HCT116 (cell line): Measurements from ENCODE around the gene SMIM12. TPM values are rescaled to one million over a fixed set of nuclear protein-coding genes. Genes with fewer than 3 reads are reported as not detected.

Experiments
- ATAC-seq: fragments of 200-7000 bp; cut with Tn5 transposase; 2 replicates; pipeline ENCODE4 v1.9.1; 2020; ENCODE audit warnings: mild to moderate bottlenecking, moderate library complexity
- BruUV-seq: library from RNA; stranded (reverse); fragments of 400-500 nt; replicated peaks from 2 replicates; lab custom pipeline; 2021; lab: Mats Ljungman, UMichigan
- CTCF ChIA-PET: fragments of 300-600 bp; sonication (Branson Sonifier 250); formaldehyde crosslinking; loops from one replicate; lab custom pipeline; 2021; ENCODE audit warnings: antibody characterized with exemption; lab: Charles Lee
- POLR2A ChIA-PET: fragments of 300-600, 350-600 bp; sonication (Branson Sonifier 250); formaldehyde crosslinking; loops from one replicate; lab custom pipeline; 2021; ENCODE audit warnings: antibody characterized with exemption; lab: Charles Lee
- RAD21 ChIA-PET, 2 experiments: fragments of 300-600 bp; sonication (Branson Sonifier 250); formaldehyde crosslinking; loops; one replicate each; lab custom pipeline; 2023; ENCODE audit warnings: low total read pairs in 2 of 2; ENCODE audit not compliant: uncharacterized antibody in 2 of 2, unreplicated experiment in 2 of 2, low non-redundant PET in 1 of 2; lab: Charles Lee
- DNase-seq: peaks from one replicate; pipeline ENCODE4 v3.0.0-alpha.2; 2010; ENCODE audit warnings: low read depth, low spot score
- H2AFZ ChIP-seq: fragments of 200-600 bp; shearing (Covaris generic), sonication (generic); 2 replicates; pipeline ENCODE4 v1.6.1; 2017; ENCODE audit warnings: low read depth, mixed run types, mixed read lengths, antibody characterized with exemption, low read length; ENCODE audit not compliant: poor library complexity, severe bottlenecking
- H3K27ac ChIP-seq: 2 replicates; pipeline ENCODE4 v1.5.1; 2012; ENCODE audit warnings: low read depth, low read length
- H3K27me3 ChIP-seq: fragments of 200-600 bp; sonication (generic); 2 replicates; pipeline ENCODE4 v1.6.1; 2016; ENCODE audit warnings: mixed run types, low read length, mixed read lengths; ENCODE audit not compliant: insufficient read depth
- H3K36me3 ChIP-seq, 2 experiments: fragments of 200-500 bp in 1 of 2; fragments of 200-600 bp in 1 of 2; sonication (Bioruptor generic) in 1 of 2; sonication (generic) in 1 of 2; 2 replicates each; pipeline versions ENCODE4 v1.5.1 to v1.6.1; 2014 to 2016; ENCODE audit warnings: low read length in 2 of 2, inconsistent platforms in 1 of 2, mixed read lengths in 1 of 2, mixed run types in 1 of 2; ENCODE audit not compliant: insufficient read depth in 2 of 2, control insufficient read depth in 1 of 2
- H3K4me1 ChIP-seq, 2 experiments: fragments of 200-600 bp in 1 of 2; sonication (generic) in 1 of 2; 2 replicates each; pipeline versions ENCODE4 v1.5.1 to v1.6.1; 2012 to 2017; ENCODE audit warnings: low read length in 2 of 2, inconsistent platforms in 1 of 2, mild to moderate bottlenecking in 1 of 2, mixed read lengths in 1 of 2, mixed run types in 1 of 2, moderate library complexity in 1 of 2; ENCODE audit not compliant: insufficient read depth in 2 of 2, control insufficient read depth in 1 of 2
- H3K4me2 ChIP-seq: fragments of 200-600 bp; sonication (generic); 2 replicates; pipeline ENCODE4 v1.6.1; 2017; ENCODE audit warnings: mixed run types, low read length, mixed read lengths
- H3K4me3 ChIP-seq, 2 experiments: fragments of 200-600 bp in 1 of 2; sonication (generic) in 1 of 2; replicated peaks in 1 of 2; 2 replicates each; pipeline ENCODE4 v1.5.1; 2011 to 2016; ENCODE audit warnings: low read length in 2 of 2, control low read depth in 1 of 2, low read depth in 1 of 2, mild to moderate bottlenecking in 1 of 2, mixed read lengths in 1 of 2, mixed run types in 1 of 2
- H3K79me2 ChIP-seq: fragments of 200-600 bp; sonication (generic); 2 replicates; pipeline ENCODE4 v1.6.1; 2017; ENCODE audit warnings: mild to moderate bottlenecking, mixed run types, low read length, moderate library complexity, mixed read lengths; ENCODE audit not compliant: insufficient read depth
- H3K9ac ChIP-seq: fragments of 200-600 bp; sonication (generic); 2 replicates; pipeline ENCODE4 v1.6.1; 2016; ENCODE audit warnings: low read length, mixed read lengths
- H3K9me2 ChIP-seq: fragments of 200-600 bp; sonication (generic), shearing (Covaris generic); 2 replicates; pipeline ENCODE4 v1.6.1; 2017; ENCODE audit warnings: mixed run types, mild to moderate bottlenecking, moderate library complexity; ENCODE audit not compliant: insufficient read depth
- H3K9me3 ChIP-seq, 2 experiments: fragments of 200-500 bp in 1 of 2; fragments of 200-600 bp in 1 of 2; sonication (Bioruptor generic) in 1 of 2; sonication (generic) in 1 of 2; 2 replicates each; pipeline ENCODE4 v1.6.1; 2014 to 2017; ENCODE audit warnings: low read length in 2 of 2, mixed read lengths in 2 of 2, inconsistent platforms in 1 of 2, low read depth in 1 of 2, mild to moderate bottlenecking in 1 of 2, mixed run types in 1 of 2, moderate library complexity in 1 of 2; ENCODE audit not compliant: control insufficient read depth in 1 of 2, insufficient read depth in 1 of 2
- H4K20me1 ChIP-seq: fragments of 200-600 bp; sonication (generic), shearing (Covaris generic); 2 replicates; pipeline ENCODE4 v1.6.1; 2017; ENCODE audit warnings: mixed run types, mild to moderate bottlenecking, moderate library complexity; ENCODE audit not compliant: insufficient read depth
- CBX3 ChIP-seq: IDR thresholded peaks from 2 replicates; pipeline ENCODE4 v1.6.1; 2012; ENCODE audit warnings: low read depth
- CEBPB ChIP-seq: IDR thresholded peaks from 2 replicates; pipeline ENCODE4 v1.6.1; 2012; ENCODE audit warnings: low read depth
- EGR1 ChIP-seq: IDR thresholded peaks from 2 replicates; pipeline ENCODE4 v1.6.1; 2012; ENCODE audit warnings: low read depth
- EZH2 ChIP-seq: fragments of 200-600 bp; sonication (generic); IDR thresholded peaks from 2 replicates; pipeline ENCODE4 v1.6.1; 2017; ENCODE audit warnings: antibody characterized with exemption, mixed run types
- FOSL1 ChIP-seq: IDR thresholded peaks from 2 replicates; pipeline ENCODE4 v1.6.1; 2012; ENCODE audit warnings: low read depth
- JUND ChIP-seq: IDR thresholded peaks from 2 replicates; pipeline ENCODE4 v1.6.1; 2012
- POLR2A ChIP-seq: IDR thresholded peaks from 2 replicates; pipeline ENCODE4 v1.7.0; 2011; ENCODE audit warnings: borderline replicate concordance; ENCODE audit not compliant: insufficient read depth, insufficient read length; ENCODE audit errors: extremely low read depth
- POLR2AphosphoS5 ChIP-seq: IDR thresholded peaks from 2 replicates; pipeline ENCODE4 v1.6.1; 2011; ENCODE audit warnings: mild to moderate bottlenecking, low read depth, low read length, moderate library complexity
- RAD21 ChIP-seq: IDR thresholded peaks from 2 replicates; pipeline ENCODE4 v1.6.1; 2012; ENCODE audit warnings: low read depth, mild to moderate bottlenecking
- SIN3A ChIP-seq: IDR thresholded peaks from 2 replicates; pipeline ENCODE4 v1.6.1; 2012; ENCODE audit warnings: low read depth
- SRF ChIP-seq: IDR thresholded peaks from 2 replicates; pipeline ENCODE4 v1.6.1; 2012; ENCODE audit warnings: low read depth
- TCF7L2 ChIP-seq: IDR thresholded peaks from 2 replicates; pipeline ENCODE4 v1.7.0; 2011; ENCODE audit warnings: borderline replicate concordance, inconsistent platforms; ENCODE audit not compliant: insufficient read depth, insufficient read length; ENCODE audit errors: extremely low read depth
- YY1 ChIP-seq: IDR thresholded peaks from 2 replicates; pipeline ENCODE4 v1.6.1; 2011; ENCODE audit warnings: low read length, low read depth, moderate library complexity, mild to moderate bottlenecking; ENCODE audit not compliant: insufficient replicate concordance; ENCODE audit errors: extremely low read depth
- ZNF274 ChIP-seq: fragments of 200-500 bp; sonication (Bioruptor generic); IDR thresholded peaks from 2 replicates; pipeline ENCODE4 v1.6.1; 2014; ENCODE audit warnings: mild to moderate bottlenecking, low read depth, low read length, inconsistent platforms
- intact Hi-C: fragments of 100-400 bp; cut with micrococcal nuclease; formaldehyde crosslinking; loops from 2 replicates; pipeline ENCODE4 v1.10.0; 2022
- total RNA-seq: library from RNA; stranded (reverse); gene quantifications from one replicate; pipeline ENCODE4 v1.2.1, GENCODE V29; 2021; ENCODE audit not compliant: unreplicated experiment
- TF ChIP-seq, protein P1 (sequence below): IDR thresholded peaks from 2 replicates; pipeline ENCODE4 v1.6.1; 2012
- TF ChIP-seq, protein P2 (sequence below): IDR thresholded peaks from 2 replicates; pipeline ENCODE4 v1.6.1; 2012
- TF ChIP-seq, protein P3 (sequence below), 3 experiments: fragments of 200-600 bp in 1 of 3; sonication (generic) in 1 of 3; IDR thresholded peaks in 2 of 3; conservative IDR thresholded peaks in 1 of 3; 2 replicates each; pipeline ENCODE4 v1.5.1; 2012 to 2017; ENCODE audit warnings: low read depth in 2 of 3, low read length in 2 of 3, antibody characterized with exemption in 1 of 3, borderline replicate concordance in 1 of 3, control low read depth in 1 of 3, mild to moderate bottlenecking in 1 of 3, mixed read lengths in 1 of 3, mixed run types in 1 of 3, moderate library complexity in 1 of 3; ENCODE audit not compliant: insufficient read depth in 1 of 3

SMIM12 gene
- total RNA-seq, 1 experiment from 2014 or later: 31.3 TPM

DNA sequence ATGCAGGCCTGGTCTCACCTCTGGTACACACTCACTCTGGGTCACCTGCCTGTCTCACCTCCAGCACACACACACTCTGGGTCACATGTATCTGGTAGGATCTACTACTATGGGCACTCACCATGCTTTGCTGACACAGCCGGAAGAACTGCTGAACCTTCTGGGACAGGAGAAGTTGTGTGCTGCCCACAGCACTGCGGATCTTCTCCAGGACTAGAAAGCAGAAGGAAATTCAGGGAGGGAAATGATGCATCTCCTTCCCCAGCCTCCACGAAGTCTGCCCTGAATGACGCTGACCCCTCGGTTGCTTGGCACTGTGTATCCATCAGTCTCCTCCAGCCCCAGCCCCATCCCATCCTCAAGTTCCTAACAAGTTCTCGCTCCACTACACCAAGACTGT, 7.9 kb upstream of the SMIM12 start:
- CTCF ChIA-PET: interaction anchor here (1.4 to 2.6 kb wide), 3 partner anchors 14 to 81 kb away, joined by 4 to 19 read pairs (median 8); no protein-coding TSS in a partner anchor
- intact Hi-C loops: no loop called here
- no peak overlapping the region for H3K9ac ChIP-seq

More for the DNA sequence above, 7.9 kb upstream of the SMIM12 start:
- ChIA-PET RAD21 (no interaction called here), POLR2A (no interaction called here)
- no peak for ATAC-seq
- Histone ChIP-seq H3K4me3 (no peak overlapping the region), H3K79me2 (no peaks in the 10 kb centered on the region), H3K9me3 (no peaks in the 10 kb centered on the region), H3K4me1 (peaks cover 0 to 8% of the 10 kb centered on the region in 2 experiments; a peak in 2 of 4 replicates), H3K9me2 (no peaks in the 10 kb centered on the region), H3K27me3 (peaks cover 14% of the 10 kb centered on the region), H3K4me2 (no peak overlapping the region), H4K20me1 (no peaks in the 10 kb centered on the region), H3K36me3 (no peaks in the 10 kb centered on the region), H2AFZ (no peak overlapping the region), H3K27ac (no peak overlapping the region)
- no peak for DNase-seq
- TF ChIP-seq, protein P1, sequence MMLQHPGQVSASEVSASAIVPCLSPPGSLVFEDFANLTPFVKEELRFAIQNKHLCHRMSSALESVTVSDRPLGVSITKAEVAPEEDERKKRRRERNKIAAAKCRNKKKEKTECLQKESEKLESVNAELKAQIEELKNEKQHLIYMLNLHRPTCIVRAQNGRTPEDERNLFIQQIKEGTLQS: no peak
- TF ChIP-seq EGR1: no peak
- TF ChIP-seq FOSL1: no peak
- no peak for TF ChIP-seq POLR2A
- no peak for TF ChIP-seq SRF
- TF ChIP-seq ZNF274: no peak
- TF ChIP-seq JUND: no peak
- TF ChIP-seq SIN3A: no peak
- no peak for TF ChIP-seq CBX3
- TF ChIP-seq CEBPB: no peak
- no peak for TF ChIP-seq EZH2
- TF ChIP-seq, protein P2, sequence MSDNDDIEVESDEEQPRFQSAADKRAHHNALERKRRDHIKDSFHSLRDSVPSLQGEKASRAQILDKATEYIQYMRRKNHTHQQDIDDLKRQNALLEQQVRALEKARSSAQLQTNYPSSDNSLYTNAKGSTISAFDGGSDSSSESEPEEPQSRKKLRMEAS: no peak
- TF ChIP-seq POLR2AphosphoS5: no peak
- TF ChIP-seq YY1: no peak
- no peak for TF ChIP-seq TCF7L2
- TF ChIP-seq, protein P3, sequence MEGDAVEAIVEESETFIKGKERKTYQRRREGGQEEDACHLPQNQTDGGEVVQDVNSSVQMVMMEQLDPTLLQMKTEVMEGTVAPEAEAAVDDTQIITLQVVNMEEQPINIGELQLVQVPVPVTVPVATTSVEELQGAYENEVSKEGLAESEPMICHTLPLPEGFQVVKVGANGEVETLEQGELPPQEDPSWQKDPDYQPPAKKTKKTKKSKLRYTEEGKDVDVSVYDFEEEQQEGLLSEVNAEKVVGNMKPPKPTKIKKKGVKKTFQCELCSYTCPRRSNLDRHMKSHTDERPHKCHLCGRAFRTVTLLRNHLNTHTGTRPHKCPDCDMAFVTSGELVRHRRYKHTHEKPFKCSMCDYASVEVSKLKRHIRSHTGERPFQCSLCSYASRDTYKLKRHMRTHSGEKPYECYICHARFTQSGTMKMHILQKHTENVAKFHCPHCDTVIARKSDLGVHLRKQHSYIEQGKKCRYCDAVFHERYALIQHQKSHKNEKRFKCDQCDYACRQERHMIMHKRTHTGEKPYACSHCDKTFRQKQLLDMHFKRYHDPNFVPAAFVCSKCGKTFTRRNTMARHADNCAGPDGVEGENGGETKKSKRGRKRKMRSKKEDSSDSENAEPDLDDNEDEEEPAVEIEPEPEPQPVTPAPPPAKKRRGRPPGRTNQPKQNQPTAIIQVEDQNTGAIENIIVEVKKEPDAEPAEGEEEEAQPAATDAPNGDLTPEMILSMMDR (IDR thresholded peaks at IDR 0.05 in 2 of 3, conservative IDR thresholded peaks at IDR 0.05 in 1 of 3; ENCODE audit: borderline replicate concordance in 1 of 3, insufficient read depth in 1 of 3, low read depth in 2 of 3, low read length in 2 of 3): no peak
- no peak for TF ChIP-seq RAD21
- no TSS peak for BruUV-seq
